ENCODE data around the gene MAP7D2.
A peak's percentile ranks its signal among the peaks of the same experiment; 100 is the strongest.

MAP7D2 gene

GRCh38 chrX:19987856-19988255 lies 128.9 kb downstream of the MAP7D2 start:
- Mint-ChIP-seq H3K4me1 (peaks cover 8% of the 10 kb centered on the region), H3K27me3 (no peaks in the 10 kb centered on the region), H3K4me3 (no peak overlapping the region), H3K27ac (no peak overlapping the region), H3K9me3 (no peaks in the 10 kb centered on the region), H3K36me3 (no peaks in the 10 kb centered on the region)
- no peak for ATAC-seq

- Mint-ChIP-seq H3K4me3 (no peak overlapping the region), H3K4me1 (peaks cover 12% of the 10 kb centered on the region), H3K9me3 (no peaks in the 10 kb centered on the region), H3K36me3 (no peaks in the 10 kb centered on the region), H3K27ac (no peak overlapping the region), H3K27me3 (no peaks in the 10 kb centered on the region)
- no peak for ATAC-seq
Observed at GRCh38 chrX:19986531-19986930, 130.2 kb downstream of the MAP7D2 start.

GRCh38 chrX:19981947-19982346 lies 134.8 kb downstream of the MAP7D2 start:
- Mint-ChIP-seq H3K9me3 (peaks cover 2% of the 10 kb centered on the region), H3K4me1 (peaks cover 33% of the 10 kb centered on the region), H3K27ac (no peak overlapping the region), H3K36me3 (peaks cover 15% of the 10 kb centered on the region), H3K4me3 (no peak overlapping the region), H3K27me3 (no peaks in the 10 kb centered on the region)
- ATAC-seq, result no peak

GRCh38 chrX:19975845-19976244 lies 140.9 kb downstream of the MAP7D2 start:
- no peaks in the 10 kb centered on the region for H3K27me3 Mint-ChIP-seq
- no peak overlapping the region for H3K4me3 Mint-ChIP-seq
- no peak overlapping the region for H3K27ac Mint-ChIP-seq
- H3K36me3 Mint-ChIP-seq, result peaks cover 26% of the 10 kb centered on the region
- peaks cover 2% of the 10 kb centered on the region for H3K9me3 Mint-ChIP-seq
- no peak for ATAC-seq
- H3K4me1 Mint-ChIP-seq, result peaks cover 39% of the 10 kb centered on the region

GRCh38 chrX:19972984-19973383 lies 143.7 kb downstream of the MAP7D2 start:
- Mint-ChIP-seq H3K27me3 (no peaks in the 10 kb centered on the region), H3K36me3 (peaks cover 28% of the 10 kb centered on the region), H3K4me3 (no peak overlapping the region), H3K27ac (no peak overlapping the region), H3K4me1 (peaks cover 22% of the 10 kb centered on the region), H3K9me3 (no peaks in the 10 kb centered on the region)
- ATAC-seq, result no peak

GRCh38 chrX:19968276-19968675 lies 148.4 kb downstream of the MAP7D2 start:
- H3K4me3 Mint-ChIP-seq, result no peak overlapping the region
- H3K27me3 Mint-ChIP-seq, result no peaks in the 10 kb centered on the region
- ATAC-seq, result no peak
- H3K4me1 Mint-ChIP-seq, result peaks cover 8% of the 10 kb centered on the region
- no peak overlapping the region for H3K27ac Mint-ChIP-seq
- no peaks in the 10 kb centered on the region for H3K9me3 Mint-ChIP-seq
- peaks cover 25% of the 10 kb centered on the region for H3K36me3 Mint-ChIP-seq

- Mint-ChIP-seq H3K9me3 (no peaks in the 10 kb centered on the region), H3K27ac (no peak overlapping the region), H3K36me3 (peaks cover 26% of the 10 kb centered on the region), H3K4me3 (no peak overlapping the region), H3K27me3 (no peaks in the 10 kb centered on the region), H3K4me1 (peaks cover 6% of the 10 kb centered on the region)
- no peak for ATAC-seq
Observed at GRCh38 chrX:19966056-19966455, 150.7 kb downstream of the MAP7D2 start.

GRCh38 chrX:19964017-19964710 lies 152.5 kb downstream of the MAP7D2 start:
- no peak overlapping the region for H3K27ac Mint-ChIP-seq
- peak; percentile 75 for ATAC-seq
- no peak overlapping the region for H3K4me3 Mint-ChIP-seq
- peaks cover 6% of the 10 kb centered on the region for H3K4me1 Mint-ChIP-seq
- no peaks in the 10 kb centered on the region for H3K9me3 Mint-ChIP-seq
- H3K36me3 Mint-ChIP-seq, result peaks cover 27% of the 10 kb centered on the region
- no peaks in the 10 kb centered on the region for H3K27me3 Mint-ChIP-seq

- peaks cover 16% of the 10 kb centered on the region for H3K36me3 Mint-ChIP-seq
- no peak overlapping the region for H3K27ac Mint-ChIP-seq
- no peak for ATAC-seq
Observed at GRCh38 chrX:19960913-19961312, 155.8 kb downstream of the MAP7D2 start.

GRCh38 chrX:19958552-19959486 lies 157.9 kb downstream of the MAP7D2 start:
- H3K27ac Mint-ChIP-seq, result no peak overlapping the region
- no peaks in the 10 kb centered on the region for H3K9me3 Mint-ChIP-seq
- no peak for ATAC-seq
- no peak overlapping the region for H3K4me3 Mint-ChIP-seq
- peaks cover 6% of the 10 kb centered on the region for H3K36me3 Mint-ChIP-seq
- H3K4me1 Mint-ChIP-seq, result no peaks in the 10 kb centered on the region
- no peaks in the 10 kb centered on the region for H3K27me3 Mint-ChIP-seq

More at GRCh38 chrX:19960913-19961312, 155.8 kb downstream of the MAP7D2 start:
- H3K9me3 Mint-ChIP-seq, result no peaks in the 10 kb centered on the region
- H3K4me1 Mint-ChIP-seq, result peaks cover under 1% of the 10 kb centered on the region
- no peaks in the 10 kb centered on the region for H3K27me3 Mint-ChIP-seq
- no peak overlapping the region for H3K4me3 Mint-ChIP-seq

- Mint-ChIP-seq H3K9me3 (no peaks in the 10 kb centered on the region), H3K4me3 (no peak overlapping the region), H3K27ac (no peak overlapping the region), H3K4me1 (no peaks in the 10 kb centered on the region), H3K27me3 (no peaks in the 10 kb centered on the region), H3K36me3 (peaks cover 6% of the 10 kb centered on the region)
- no peak for ATAC-seq
Observed at GRCh38 chrX:19956923-19957322, 159.8 kb downstream of the MAP7D2 start.

All from stimulated activated memory B cell treated with anti-CD40 and anti-IgM and Interleukin-4, amounts not matched to agents 10 μg/mL and 1 μg/mL and 100 μg/mL, for 72 hours (primary cell).